Karpas-422 (cell line): ENCODE results near the gene PLD3. TPM values are rescaled to one million over a fixed set of nuclear protein-coding genes. Genes with fewer than 3 reads are reported as not detected.
"Not testable (repeated sequence)": the region's sequence is repeated elsewhere in the genome, so short reads cannot be mapped to it uniquely, and the experiment has no call there.

ENCODE experiments used
- DNase-seq: peaks from one replicate; pipeline ENCODE4 v3.0.0-alpha.2; 2015
- H2AFZ ChIP-seq: fragments of 200-600 bp; sonication (generic); 2 replicates; pipeline ENCODE4 v1.6.1; 2014; ENCODE audit warnings: antibody characterized with exemption, low read length, mixed read lengths
- H3K27ac ChIP-seq: fragments of 200-600 bp; sonication (generic); 2 replicates; pipeline ENCODE4 v1.5.1; 2014; ENCODE audit warnings: mild to moderate bottlenecking, low read length, moderate library complexity
- H3K27me3 ChIP-seq: fragments of 200-600 bp; sonication (generic); 2 replicates; pipeline ENCODE4 v1.6.1; 2014; ENCODE audit warnings: low read length, mixed read lengths
- H3K36me3 ChIP-seq: fragments of 200-600 bp; sonication (generic); 2 replicates; pipeline ENCODE4 v1.6.1; 2014; ENCODE audit warnings: low read length, mixed read lengths; ENCODE audit not compliant: insufficient read depth
- H3K4me1 ChIP-seq: fragments of 200-600 bp; sonication (generic); 2 replicates; pipeline ENCODE4 v1.6.1; 2014; ENCODE audit warnings: mild to moderate bottlenecking, low read length, mixed read lengths
- H3K4me2 ChIP-seq: fragments of 200-600 bp; sonication (generic); 2 replicates; pipeline ENCODE4 v1.6.1; 2014; ENCODE audit warnings: low read length, low read depth, mild to moderate bottlenecking; ENCODE audit not compliant: poor library complexity, severe bottlenecking
- H3K4me3 ChIP-seq: fragments of 200-600 bp; sonication (generic); 2 replicates; pipeline ENCODE4 v1.5.1; 2014; ENCODE audit warnings: mild to moderate bottlenecking, antibody characterized with exemption, low read length, mixed read lengths
- H3K79me2 ChIP-seq: fragments of 200-600 bp; sonication (generic); 2 replicates; pipeline ENCODE4 v1.6.1; 2014; ENCODE audit warnings: mild to moderate bottlenecking, low read length, mixed read lengths
- H3K9ac ChIP-seq: fragments of 200-600 bp; sonication (generic); 2 replicates; pipeline ENCODE4 v1.6.0; 2014; ENCODE audit warnings: low read length
- H3K9me2 ChIP-seq: fragments of 200-600 bp; sonication (generic), shearing (Covaris generic); replicated peaks from 2 replicates; pipeline ENCODE4 v1.6.0; 2014; ENCODE audit warnings: mild to moderate bottlenecking, low read length, moderate library complexity; ENCODE audit not compliant: insufficient read depth
- H3K9me3 ChIP-seq: fragments of 300-700, 200-600 bp; sonication (generic); 2 replicates; pipeline ENCODE4 v1.6.1; 2014; ENCODE audit warnings: low read length, mixed read lengths
- H4K20me1 ChIP-seq: fragments of 200-600 bp; sonication (generic); 2 replicates; pipeline ENCODE4 v1.6.1; 2014; ENCODE audit warnings: mild to moderate bottlenecking, antibody characterized with exemption, low read length, low read depth; ENCODE audit not compliant: insufficient read depth
- total RNA-seq: library from RNA; depleted of rRNA; stranded (reverse); fragments of >200 nt; shearing (Covaris generic); gene quantifications from 2 replicates; pipeline ENCODE4 v1.2.3, GENCODE V29; 2014; ENCODE audit warnings: low replicate concordance

Gene PLD3
- total RNA-seq, 1 experiment from 2014 or later, result 83.2 TPM

DNA sequence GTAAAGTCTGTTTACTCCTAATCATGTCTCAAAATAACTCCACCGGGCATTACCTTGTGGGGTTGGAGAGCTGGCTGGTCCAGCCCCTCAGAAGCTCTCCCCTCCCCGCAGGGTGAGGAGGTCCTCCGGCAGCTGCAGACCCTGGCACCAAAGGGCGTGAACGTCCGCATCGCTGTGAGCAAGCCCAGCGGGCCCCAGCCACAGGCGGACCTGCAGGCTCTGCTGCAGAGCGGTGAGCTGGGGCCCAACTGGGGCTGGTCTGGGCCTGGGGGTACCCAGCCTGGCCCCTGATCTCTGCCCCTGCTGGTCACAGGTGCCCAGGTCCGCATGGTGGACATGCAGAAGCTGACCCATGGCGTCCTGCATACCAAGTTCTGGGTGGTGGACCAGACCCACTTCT is 21.3 kb downstream of the PLD3 start:
- Histone ChIP-seq H3K4me2 (no peak overlapping the region), H3K27me3 (no peaks in the 10 kb centered on the region), H3K9ac (no peak overlapping the region), H3K4me3 (no peak overlapping the region), H3K9me2 (no peaks in the 10 kb centered on the region), H3K27ac (no peak overlapping the region), H3K79me2 (no peaks in the 10 kb centered on the region), H3K9me3 (no peaks in the 10 kb centered on the region), H3K36me3 (no peaks in the 10 kb centered on the region), H2AFZ (no peak overlapping the region), H4K20me1 (no peaks in the 10 kb centered on the region), H3K4me1 (peaks cover 14% of the 10 kb centered on the region)
- no peak for DNase-seq

DNA sequence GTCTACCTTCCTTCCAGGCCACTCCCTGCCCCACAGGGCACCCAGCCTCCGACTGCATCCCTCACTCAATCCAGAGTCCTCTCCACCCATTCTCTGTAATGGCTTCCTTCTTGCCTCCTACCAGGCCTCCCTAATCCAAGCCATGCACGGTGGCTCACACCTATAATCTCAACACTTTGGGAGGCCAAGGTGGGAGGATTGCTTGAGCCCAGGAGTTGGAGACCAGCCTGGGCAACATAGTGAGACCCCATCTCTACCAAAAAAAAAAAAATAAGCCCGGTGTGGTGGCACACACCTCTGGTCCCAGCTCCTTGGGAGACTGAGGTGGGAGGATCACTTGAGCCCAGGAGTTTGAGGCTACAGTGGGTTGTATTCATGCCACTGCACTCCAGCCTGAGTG is 21.8 kb downstream of the PLD3 start:
- H3K9me2 ChIP-seq, H3K27ac ChIP-seq, H3K27me3 ChIP-seq, H3K4me2 ChIP-seq, H3K36me3 ChIP-seq, H3K4me3 ChIP-seq, DNase-seq, H4K20me1 ChIP-seq, H3K9me3 ChIP-seq, H2AFZ ChIP-seq, H3K79me2 ChIP-seq, H3K9ac ChIP-seq: not testable (repeated sequence)
- peaks cover 11% of the 10 kb centered on the region for H3K4me1 ChIP-seq

DNA sequence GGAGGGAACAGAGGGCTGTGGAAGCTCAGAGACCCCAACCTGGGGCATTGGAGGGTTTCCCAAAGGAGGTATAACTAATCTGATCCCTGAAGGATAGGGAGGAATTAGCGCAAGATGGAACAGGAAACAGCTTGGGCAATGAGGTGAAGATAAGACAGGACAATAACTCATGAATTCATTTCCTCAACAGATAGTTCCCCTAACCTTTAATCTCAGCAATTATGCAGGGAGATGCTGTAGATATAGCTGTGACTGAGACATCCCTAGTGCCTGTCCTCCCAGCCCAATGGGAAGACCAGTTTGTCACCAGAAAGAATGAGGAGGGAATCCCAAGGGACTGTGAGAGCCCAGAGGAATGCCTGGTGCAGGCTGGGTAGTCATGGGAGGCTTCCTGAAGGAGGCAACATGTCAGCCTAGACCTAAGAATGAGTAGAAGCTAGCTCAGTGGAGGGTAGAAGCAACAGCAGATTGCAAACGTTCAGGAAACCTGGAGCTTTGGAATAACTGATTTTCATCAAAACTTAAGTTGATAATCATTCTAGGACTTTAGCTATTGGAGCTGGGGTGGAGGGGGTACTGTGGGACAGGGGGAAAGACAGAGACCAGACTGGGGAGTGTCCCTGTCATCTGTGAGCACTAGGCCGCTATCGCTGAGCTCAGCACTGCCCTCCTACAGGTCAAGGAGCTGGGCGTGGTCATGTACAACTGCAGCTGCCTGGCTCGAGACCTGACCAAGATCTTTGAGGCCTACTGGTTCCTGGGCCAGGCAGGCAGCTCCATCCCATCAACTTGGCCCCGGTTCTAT is 22.7 kb downstream of the PLD3 start:
- Histone ChIP-seq H3K4me2 (no peak overlapping the region), H3K27ac (no peak overlapping the region), H3K27me3 (no peaks in the 10 kb centered on the region), H3K36me3 (no peaks in the 10 kb centered on the region), H3K4me3 (no peak overlapping the region), H3K9me2 (no peaks in the 10 kb centered on the region), H3K4me1 (peaks cover 8% of the 10 kb centered on the region), H4K20me1 (no peaks in the 10 kb centered on the region), H2AFZ (no peak overlapping the region), H3K9ac (no peak overlapping the region), H3K79me2 (no peaks in the 10 kb centered on the region), H3K9me3 (no peaks in the 10 kb centered on the region)
- DNase-seq, result no peak

DNA sequence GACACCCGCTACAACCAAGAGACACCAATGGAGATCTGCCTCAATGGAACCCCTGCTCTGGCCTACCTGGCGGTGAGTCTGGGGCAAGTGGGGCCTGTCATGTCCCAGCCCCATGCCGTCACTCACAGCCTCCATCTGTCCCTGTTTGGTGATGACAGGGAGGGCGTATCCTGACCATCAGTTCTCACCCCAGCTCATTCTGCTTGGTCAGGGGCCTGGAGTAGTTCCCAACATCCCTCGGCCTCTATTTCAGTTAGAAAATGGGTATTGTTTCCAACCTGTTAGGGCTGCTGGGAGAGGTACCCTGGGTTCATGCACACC is 23.3 kb downstream of the PLD3 start:
- Histone ChIP-seq H3K79me2 (no peaks in the 10 kb centered on the region), H3K27me3 (no peaks in the 10 kb centered on the region), H2AFZ (no peak overlapping the region), H3K27ac (no peak overlapping the region), H3K9ac (no peak overlapping the region), H3K9me3 (no peaks in the 10 kb centered on the region), H3K36me3 (no peaks in the 10 kb centered on the region), H3K4me3 (no peak overlapping the region), H3K9me2 (no peaks in the 10 kb centered on the region), H3K4me1 (peaks cover 8% of the 10 kb centered on the region), H3K4me2 (no peak overlapping the region), H4K20me1 (no peaks in the 10 kb centered on the region)
- DNase-seq, result no peak

DNA sequence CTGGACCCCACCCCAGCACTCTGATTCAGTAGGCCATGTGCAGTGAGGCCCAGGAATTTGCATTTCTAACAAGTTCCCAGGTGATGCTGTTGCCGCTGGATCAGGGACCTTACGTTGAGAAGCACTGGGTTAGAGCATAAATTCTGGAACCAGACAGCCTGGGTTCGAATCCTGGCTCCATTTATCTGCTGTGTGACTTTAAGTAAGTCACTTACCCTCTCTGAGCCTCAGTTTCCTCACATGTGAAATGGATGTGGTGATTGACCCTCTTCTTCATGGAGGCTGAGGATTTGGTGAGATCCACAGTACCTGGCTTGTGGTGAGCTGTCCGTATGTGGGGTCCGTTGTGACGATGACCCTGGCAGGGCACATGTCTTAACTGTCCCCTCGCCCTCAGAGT is 25.6 kb downstream of the PLD3 start:
- no peak for DNase-seq
- Histone ChIP-seq H3K4me1 (no peaks in the 10 kb centered on the region), H2AFZ (no peak overlapping the region), H3K9me3 (no peaks in the 10 kb centered on the region), H3K4me3 (no peak overlapping the region), H4K20me1 (no peaks in the 10 kb centered on the region), H3K79me2 (no peaks in the 10 kb centered on the region), H3K36me3 (no peaks in the 10 kb centered on the region), H3K9ac (no peak overlapping the region), H3K27me3 (no peaks in the 10 kb centered on the region), H3K9me2 (no peaks in the 10 kb centered on the region), H3K4me2 (no peak overlapping the region), H3K27ac (no peak overlapping the region)

DNA sequence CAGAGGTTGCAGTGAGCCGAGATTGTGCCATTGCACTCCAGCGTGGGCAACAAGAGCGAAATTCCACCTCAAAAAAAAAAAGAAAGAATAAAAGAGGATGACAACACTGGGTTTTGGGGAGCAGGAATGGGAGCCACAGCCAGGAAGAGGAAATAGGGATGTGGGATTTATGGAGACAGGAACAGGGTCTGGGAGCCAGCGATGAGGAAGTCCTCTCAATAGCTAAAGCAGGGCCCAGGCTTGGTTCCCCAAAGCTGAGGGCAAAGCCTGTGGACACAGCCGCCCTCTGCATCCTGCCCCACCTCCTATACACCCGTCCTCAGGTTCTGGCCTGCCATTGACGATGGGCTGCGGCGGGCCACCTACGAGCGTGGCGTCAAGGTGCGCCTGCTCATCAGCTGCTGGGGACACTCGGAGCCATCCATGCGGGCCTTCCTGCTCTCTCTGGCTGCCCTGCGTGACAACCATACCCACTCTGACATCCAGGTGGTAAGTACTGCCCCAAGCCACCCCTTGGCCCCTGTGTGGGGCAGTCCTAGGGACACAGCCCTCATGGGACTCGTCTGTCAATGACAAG is 27.9 kb downstream of the PLD3 start:
- Histone ChIP-seq H3K79me2 (no peaks in the 10 kb centered on the region), H4K20me1 (no peaks in the 10 kb centered on the region), H3K27ac (no peak overlapping the region), H3K9me2 (no peaks in the 10 kb centered on the region), H3K4me3 (no peak overlapping the region), H3K27me3 (no peaks in the 10 kb centered on the region), H3K4me1 (no peaks in the 10 kb centered on the region), H3K9me3 (no peaks in the 10 kb centered on the region), H3K4me2 (no peak overlapping the region), H3K36me3 (no peaks in the 10 kb centered on the region), H2AFZ (no peak overlapping the region), H3K9ac (no peak overlapping the region)
- DNase-seq, result no peak

DNA sequence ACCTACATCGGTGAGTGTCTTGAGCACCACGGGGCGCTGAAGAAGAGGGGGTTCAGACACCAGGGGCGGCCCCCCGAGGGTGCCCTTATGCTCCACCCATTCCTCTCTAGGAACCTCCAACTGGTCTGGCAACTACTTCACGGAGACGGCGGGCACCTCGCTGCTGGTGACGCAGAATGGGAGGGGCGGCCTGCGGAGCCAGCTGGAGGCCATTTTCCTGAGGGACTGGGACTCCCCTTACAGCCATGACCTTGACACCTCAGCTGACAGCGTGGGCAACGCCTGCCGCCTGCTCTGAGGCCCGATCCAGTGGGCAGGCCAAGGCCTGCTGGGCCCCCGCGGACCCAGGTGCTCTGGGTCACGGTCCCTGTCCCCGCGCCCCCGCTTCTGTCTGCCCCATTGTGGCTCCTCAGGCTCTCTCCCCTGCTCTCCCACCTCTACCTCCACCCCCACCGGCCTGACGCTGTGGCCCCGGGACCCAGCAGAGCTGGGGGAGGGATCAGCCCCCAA is 29.4 kb downstream of the PLD3 start:
- H3K79me2 ChIP-seq, result no peaks in the 10 kb centered on the region
- no peaks in the 10 kb centered on the region for H3K36me3 ChIP-seq
- DNase-seq, result no peak
- H3K9me2 ChIP-seq, result no peaks in the 10 kb centered on the region
- H3K4me1 ChIP-seq, result no peaks in the 10 kb centered on the region
- no peaks in the 10 kb centered on the region for H3K27me3 ChIP-seq
- no peak overlapping the region for H2AFZ ChIP-seq
- no peaks in the 10 kb centered on the region for H3K9me3 ChIP-seq
- H3K27ac ChIP-seq, result no peak overlapping the region
- no peak overlapping the region for H3K9ac ChIP-seq
- no peaks in the 10 kb centered on the region for H4K20me1 ChIP-seq
- H3K4me2 ChIP-seq, result no peak overlapping the region
- H3K4me3 ChIP-seq, result no peak overlapping the region

DNA sequence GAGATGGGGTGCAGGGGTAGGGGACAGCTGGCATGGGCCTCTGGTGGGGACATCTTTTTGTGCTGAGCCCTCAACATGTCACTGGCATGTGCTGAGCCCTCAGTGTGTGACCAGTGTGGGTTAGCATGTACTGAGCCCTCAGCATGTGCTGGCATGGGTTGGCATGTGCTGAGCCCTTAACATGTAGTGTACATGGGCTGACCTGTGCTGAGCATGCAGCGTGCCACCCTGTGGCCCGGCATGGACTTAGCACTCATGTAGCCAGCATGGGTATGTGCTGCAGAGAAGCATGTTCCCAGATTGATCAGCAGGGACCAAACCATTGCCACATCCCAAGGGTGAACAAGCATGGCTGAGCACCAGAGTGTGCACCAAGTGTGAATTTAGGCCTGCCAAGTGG is 30.0 kb downstream of the PLD3 start:
- no peaks in the 10 kb centered on the region for H3K36me3 ChIP-seq
- no peaks in the 10 kb centered on the region for H4K20me1 ChIP-seq
- H3K9me3 ChIP-seq, result no peaks in the 10 kb centered on the region
- H2AFZ ChIP-seq, result no peak overlapping the region
- no peak overlapping the region for H3K4me2 ChIP-seq
- no peak for DNase-seq
- no peaks in the 10 kb centered on the region for H3K27me3 ChIP-seq
- no peak overlapping the region for H3K27ac ChIP-seq
- H3K4me3 ChIP-seq, result no peak overlapping the region
- H3K79me2 ChIP-seq, result no peaks in the 10 kb centered on the region
- H3K4me1 ChIP-seq, result no peaks in the 10 kb centered on the region
- no peaks in the 10 kb centered on the region for H3K9me2 ChIP-seq
- no peak overlapping the region for H3K9ac ChIP-seq
